Mesenchymal stem cell (in vitro differentiated cells and primary cell): ENCODE measurements around the gene KLHL30.
A peak's percentile ranks its signal among the peaks of the same experiment; 100 is the strongest.

Source experiments
- DNase-seq: peaks from one replicate; pipeline ENCODE4 v3.0.0-alpha.2; 2013
- H2AFZ ChIP-seq: one replicate; pipeline ENCODE4 v1.6.1; 2013; ENCODE audit warnings: low read depth, mild to moderate bottlenecking, control low read depth, inconsistent platforms, low read length, moderate library complexity
- H2AK5ac ChIP-seq: 2 replicates; pipeline ENCODE4 v1.6.1; 2013; ENCODE audit warnings: low read length, moderate library complexity, mild to moderate bottlenecking, inconsistent platforms; ENCODE audit not compliant: severe bottlenecking
- H2BK120ac ChIP-seq: one replicate; pipeline ENCODE4 v1.6.1; 2013; ENCODE audit warnings: low read depth, mild to moderate bottlenecking, inconsistent platforms, low read length, moderate library complexity
- H2BK12ac ChIP-seq, 2 experiments: one replicate each; pipeline ENCODE4 v1.6.1; 2013; ENCODE audit warnings: inconsistent platforms in 2 of 2, low read length in 2 of 2, mild to moderate bottlenecking in 2 of 2, moderate library complexity in 2 of 2, control low read depth in 1 of 2
- H2BK15ac ChIP-seq: one replicate; pipeline ENCODE4 v1.6.1; 2013; ENCODE audit warnings: mild to moderate bottlenecking, low read depth, inconsistent platforms; ENCODE audit not compliant: poor library complexity, severe bottlenecking
- H2BK5ac ChIP-seq: 2 replicates; pipeline ENCODE4 v1.6.1; 2013; ENCODE audit warnings: low read depth, mild to moderate bottlenecking, low read length, control low read depth, inconsistent platforms; ENCODE audit not compliant: poor library complexity, severe bottlenecking
- H3K14ac ChIP-seq, 2 experiments: one replicate each; pipeline ENCODE4 v1.6.1; 2013; ENCODE audit warnings: inconsistent platforms in 2 of 2, low read length in 2 of 2, control low read depth in 1 of 2, mild to moderate bottlenecking in 1 of 2, moderate library complexity in 1 of 2
- H3K18ac ChIP-seq, 2 experiments: one replicate each; pipeline ENCODE4 v1.6.1; 2013; ENCODE audit warnings: inconsistent platforms in 2 of 2, low read length in 2 of 2, control low read depth in 1 of 2, low read depth in 1 of 2, mild to moderate bottlenecking in 1 of 2
- H3K23ac ChIP-seq, 2 experiments: one replicate each; pipeline ENCODE4 v1.6.1; 2013; ENCODE audit warnings: inconsistent platforms in 2 of 2, low read length in 2 of 2, mild to moderate bottlenecking in 2 of 2, moderate library complexity in 2 of 2, control low read depth in 1 of 2
- H3K27ac ChIP-seq: 2 replicates; pipeline ENCODE4 v1.5.1; 2013; ENCODE audit warnings: mild to moderate bottlenecking, moderate library complexity, low read length, control low read depth, inconsistent platforms; ENCODE audit not compliant: poor library complexity, severe bottlenecking
- H3K27me3 ChIP-seq, 2 experiments: 2 replicates each; pipeline versions ENCODE4 v1.6.1 to v1.7.0; 2013; ENCODE audit warnings: low read length in 2 of 2, mild to moderate bottlenecking in 2 of 2, moderate library complexity in 2 of 2, control low read depth in 1 of 2, inconsistent platforms in 1 of 2; ENCODE audit not compliant: control insufficient read depth in 1 of 2, insufficient read depth in 1 of 2
- H3K36me3 ChIP-seq, 2 experiments: 2 replicates each; pipeline versions ENCODE4 v1.6.1 to v1.7.0; 2013; ENCODE audit warnings: low read length in 2 of 2, control low read depth in 1 of 2, inconsistent platforms in 1 of 2, low read depth in 1 of 2, mild to moderate bottlenecking in 1 of 2; ENCODE audit not compliant: insufficient read depth in 2 of 2, control insufficient read depth in 1 of 2
- H3K4ac ChIP-seq, 2 experiments: one replicate each; pipeline ENCODE4 v1.6.1; 2013; ENCODE audit warnings: inconsistent platforms in 2 of 2, low read length in 2 of 2, mild to moderate bottlenecking in 2 of 2, moderate library complexity in 2 of 2, control low read depth in 1 of 2, low read depth in 1 of 2
- H3K4me1 ChIP-seq: 2 replicates; pipeline ENCODE4 v1.6.1; 2013; ENCODE audit warnings: low read depth, low read length, control low read depth; ENCODE audit not compliant: control insufficient read depth, insufficient read depth
- H3K4me2 ChIP-seq: 2 replicates; pipeline ENCODE4 v1.6.1; 2013; ENCODE audit warnings: low read length, mild to moderate bottlenecking, inconsistent platforms; ENCODE audit not compliant: poor library complexity, severe bottlenecking
- H3K4me3 ChIP-seq, 2 experiments: 2 replicates each; pipeline versions ENCODE4 v1.5.1 to v1.7.0; 2013; ENCODE audit warnings: low read length in 2 of 2, mild to moderate bottlenecking in 2 of 2, control low read depth in 1 of 2, low read depth in 1 of 2; ENCODE audit not compliant: insufficient read depth in 1 of 2
- H3K79me1 ChIP-seq: replicated peaks from 2 replicates; pipeline ENCODE4 v1.6.1; 2013; ENCODE audit warnings: mild to moderate bottlenecking, control low read depth, low read length, inconsistent platforms; ENCODE audit not compliant: poor library complexity, severe bottlenecking
- H3K9ac ChIP-seq: 2 replicates; pipeline ENCODE4 v1.7.0; 2013; ENCODE audit warnings: mild to moderate bottlenecking, low read length, moderate library complexity
- H3K9me3 ChIP-seq: 2 replicates; pipeline ENCODE4 v1.7.0; 2013; ENCODE audit warnings: mild to moderate bottlenecking, low read length; ENCODE audit not compliant: control insufficient read depth
- H4K8ac ChIP-seq: one replicate; pipeline ENCODE4 v1.6.1; 2013; ENCODE audit warnings: inconsistent platforms, mild to moderate bottlenecking, low read length, moderate library complexity
- H4K91ac ChIP-seq: one replicate; pipeline ENCODE4 v1.6.1; 2013; ENCODE audit warnings: mild to moderate bottlenecking, low read length, inconsistent platforms
- WGBS: methylation state at CpG from one replicate; pipeline ENCODE4 v1.1.7; 2013; ENCODE audit warnings: mixed read lengths; 5-methylcytosine and 5-hydroxymethylcytosine counted together

KLHL30 gene

DNA sequence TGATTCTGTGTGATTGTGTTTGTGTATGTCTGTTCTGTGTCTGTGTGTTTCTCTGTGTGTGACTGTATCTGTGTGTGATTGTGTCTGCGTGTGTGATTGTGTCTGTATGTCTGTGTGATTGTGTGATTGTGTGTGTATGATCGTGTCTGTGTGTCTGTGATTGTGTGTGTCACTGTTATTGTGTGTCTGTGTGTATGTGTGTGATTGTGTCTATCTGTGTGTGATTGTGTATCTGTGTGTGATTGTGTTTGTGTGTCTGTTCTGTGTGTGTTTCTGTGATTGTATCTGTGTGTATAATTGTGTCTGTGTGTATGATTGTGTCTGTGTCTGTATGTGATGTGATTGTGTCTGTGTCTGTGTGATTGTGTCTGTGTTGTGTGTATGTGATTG is 11.7 kb upstream of the KLHL30 start:
- H4K91ac ChIP-seq = no peak overlapping the region
- H2BK5ac ChIP-seq = no peak overlapping the region
- no peak overlapping the region for H3K4me2 ChIP-seq
- H3K14ac ChIP-seq = no peak overlapping the region
- H3K23ac ChIP-seq = no peak overlapping the region
- peak overlapping the region in 1 of 2 experiments; percentile 71 for H3K4me3 ChIP-seq
- no peak overlapping the region for H3K27ac ChIP-seq
- H2BK120ac ChIP-seq = no peak overlapping the region
- WGBS = 88% methylated on average over 2 of the region's 2 CpGs
- H3K36me3 ChIP-seq = no peaks in the 10 kb centered on the region
- no peaks in the 10 kb centered on the region for H3K4me1 ChIP-seq
- no peaks in the 10 kb centered on the region for H3K79me1 ChIP-seq
- peak overlapping the region; percentile 59 for H2AFZ ChIP-seq
- no peak overlapping the region for H4K8ac ChIP-seq
- H2AK5ac ChIP-seq = no peak overlapping the region
- no peak overlapping the region for H2BK15ac ChIP-seq
- no peak overlapping the region for H2BK12ac ChIP-seq
- H3K27me3 ChIP-seq = peaks cover 10 to 17% of the 10 kb centered on the region in 2 experiments
- DNase-seq = no peak
- no peak overlapping the region for H3K4ac ChIP-seq
- peak overlapping the region; percentile 77 for H3K9ac ChIP-seq
- H3K18ac ChIP-seq = no peak overlapping the region
- no peaks in the 10 kb centered on the region for H3K9me3 ChIP-seq

DNA sequence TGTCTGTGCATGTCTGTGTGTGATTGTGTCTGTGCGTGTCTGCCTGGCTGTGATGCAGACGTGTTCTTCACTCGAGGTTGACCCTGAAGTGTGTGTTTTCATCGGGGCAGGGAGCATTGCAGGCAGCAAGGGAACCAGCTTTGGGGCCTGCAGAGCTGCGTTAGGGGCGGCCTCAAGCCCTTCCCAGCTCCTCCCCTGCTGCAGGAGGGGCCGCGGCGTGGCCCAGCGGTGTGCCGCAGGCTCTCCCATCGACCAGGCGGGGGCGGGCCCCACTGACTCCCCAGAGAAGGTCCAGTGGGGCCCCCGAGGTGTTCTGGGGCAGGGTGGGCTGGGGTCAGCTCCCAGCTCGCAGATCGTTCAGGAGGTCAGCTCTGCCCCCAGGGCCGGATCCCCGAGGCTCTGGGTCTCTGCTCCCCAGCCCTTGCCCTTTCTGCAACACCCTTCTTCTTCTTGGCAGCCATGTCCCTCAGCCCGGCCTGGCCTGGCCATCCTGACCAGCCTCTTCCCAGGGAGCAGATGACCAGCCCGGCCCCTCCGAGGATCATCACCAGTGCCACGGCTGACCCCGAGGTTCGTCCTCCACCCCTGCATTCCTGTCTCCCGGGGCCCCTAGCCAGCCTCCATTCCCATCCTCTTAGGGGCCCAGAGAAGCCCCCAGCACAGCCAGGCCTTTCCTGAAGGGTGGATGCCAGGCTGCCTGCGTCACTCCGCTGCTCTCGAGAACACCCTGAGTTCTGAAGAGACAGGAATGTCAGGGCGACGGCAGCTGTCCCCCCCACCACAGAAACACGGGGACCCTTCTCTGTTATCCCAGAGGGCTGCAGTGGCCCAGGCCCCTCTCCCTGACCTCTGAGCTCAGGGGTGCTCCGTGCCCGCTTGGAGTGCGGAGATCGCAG is 11.1 kb upstream of the KLHL30 start:
- no peaks in the 10 kb centered on the region for H3K36me3 ChIP-seq
- H4K8ac ChIP-seq = peak overlapping the region; percentile 38
- no peak overlapping the region for H2BK5ac ChIP-seq
- 78% methylated on average over 27 of the region's 36 CpGs for WGBS
- peak overlapping the region; percentile 59 for H2AFZ ChIP-seq
- no peaks in the 10 kb centered on the region for H3K79me1 ChIP-seq
- H3K18ac ChIP-seq = no peak overlapping the region
- no peak overlapping the region for H3K23ac ChIP-seq
- peak overlapping the region in 1 of 2 experiments; percentile 71 for H3K4me3 ChIP-seq
- no peaks in the 10 kb centered on the region for H3K9me3 ChIP-seq
- no peak overlapping the region for H3K14ac ChIP-seq
- H3K9ac ChIP-seq = peak overlapping the region; percentile 77
- H2BK15ac ChIP-seq = no peak overlapping the region
- peaks cover 7 to 11% of the 10 kb centered on the region in 2 experiments for H3K27me3 ChIP-seq
- H2BK120ac ChIP-seq = no peak overlapping the region
- no peak overlapping the region for H3K27ac ChIP-seq
- H2BK12ac ChIP-seq = no peak overlapping the region
- peak overlapping the region; percentile 29 for H4K91ac ChIP-seq
- DNase-seq = peak; percentile 49
- peak overlapping the region in 1 of 2 experiments; percentile 12 for H3K4ac ChIP-seq
- no peak overlapping the region for H2AK5ac ChIP-seq
- H3K4me1 ChIP-seq = peaks cover 3% of the 10 kb centered on the region
- H3K4me2 ChIP-seq = no peak overlapping the region

DNA sequence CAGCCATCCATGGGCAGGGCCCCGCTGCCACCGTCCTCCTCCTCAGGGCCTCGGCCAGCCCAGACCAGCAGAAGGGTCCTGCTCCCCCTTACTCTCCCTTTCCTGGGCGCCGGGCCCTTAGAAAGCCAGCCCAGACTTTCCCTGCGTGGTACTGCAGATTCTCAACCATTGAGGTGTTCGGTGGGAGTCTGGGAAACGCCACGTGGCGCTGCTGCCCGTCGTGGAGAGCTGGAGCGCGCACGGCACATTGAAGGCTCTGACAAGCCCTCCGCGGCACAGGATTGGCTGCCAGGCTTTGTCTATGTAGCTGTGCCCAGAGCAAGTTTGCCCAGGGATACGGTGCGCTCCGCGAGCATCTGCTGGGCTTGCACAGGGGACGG is 10.4 kb upstream of the KLHL30 start:
- H3K23ac ChIP-seq = no peak overlapping the region
- H4K91ac ChIP-seq = no peak overlapping the region

DNA sequence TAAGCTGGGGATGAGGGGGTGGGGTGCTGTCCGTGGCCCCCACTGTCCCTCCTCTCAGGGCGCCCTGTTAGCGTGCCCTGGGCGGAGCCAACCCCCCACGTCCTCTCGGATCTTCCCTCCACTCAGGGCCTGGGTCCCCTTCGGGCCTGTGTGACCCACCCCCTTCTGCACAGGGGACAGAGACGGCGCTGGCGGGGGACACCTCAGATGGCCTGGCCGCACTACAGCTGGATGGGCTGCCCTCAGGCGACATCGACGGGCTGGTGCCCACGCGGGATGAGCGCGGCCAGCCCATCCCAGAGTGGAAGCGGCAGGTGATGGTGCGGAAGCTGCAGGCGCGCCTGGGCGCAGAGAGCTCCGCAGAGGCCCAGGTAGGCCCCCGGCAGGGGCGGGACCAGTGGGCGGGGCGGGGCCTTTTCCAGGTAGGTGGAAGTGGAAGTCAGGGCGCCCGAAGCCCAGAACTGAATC is 9.9 kb upstream of the KLHL30 start:
- WGBS = 79% methylated on average over 30 of the region's 30 CpGs
- no peak overlapping the region for H2AFZ ChIP-seq
- no peaks in the 10 kb centered on the region for H3K9me3 ChIP-seq
- no peak overlapping the region for H3K4ac ChIP-seq
- DNase-seq = no peak
- H2AK5ac ChIP-seq = no peak overlapping the region
- H3K27ac ChIP-seq = no peak overlapping the region
- H2BK120ac ChIP-seq = no peak overlapping the region
- H4K91ac ChIP-seq = no peak overlapping the region
- H3K18ac ChIP-seq = no peak overlapping the region
- no peak overlapping the region for H3K4me3 ChIP-seq
- no peak overlapping the region for H3K14ac ChIP-seq
- H3K27me3 ChIP-seq = no peaks in the 10 kb centered on the region
- no peak overlapping the region for H3K23ac ChIP-seq
- H3K4me1 ChIP-seq = peaks cover 3% of the 10 kb centered on the region
- H2BK12ac ChIP-seq = no peak overlapping the region
- H3K36me3 ChIP-seq = no peaks in the 10 kb centered on the region
- H4K8ac ChIP-seq = no peak overlapping the region
- no peak overlapping the region for H2BK5ac ChIP-seq
- no peaks in the 10 kb centered on the region for H3K79me1 ChIP-seq
- no peak overlapping the region for H3K4me2 ChIP-seq
- no peak overlapping the region for H2BK15ac ChIP-seq
- no peak overlapping the region for H3K9ac ChIP-seq

More for the DNA sequence above, 10.4 kb upstream of the KLHL30 start:
- Histone ChIP-seq H2AFZ (no peak overlapping the region), H3K4me2 (no peak overlapping the region), H3K18ac (no peak overlapping the region), H3K36me3 (no peaks in the 10 kb centered on the region), H3K79me1 (no peaks in the 10 kb centered on the region), H3K27ac (no peak overlapping the region), H3K4me1 (peaks cover 3% of the 10 kb centered on the region), H2BK15ac (no peak overlapping the region), H2BK5ac (no peak overlapping the region), H3K14ac (peak overlapping the region in 1 of 2 experiments; percentile 26), H3K9me3 (no peaks in the 10 kb centered on the region), H3K9ac (peak overlapping the region; percentile 77), H2BK12ac (no peak overlapping the region), H2BK120ac (no peak overlapping the region), H2AK5ac (no peak overlapping the region), H3K4ac (no peak overlapping the region), H3K27me3 (peaks cover 2 to 5% of the 10 kb centered on the region in 2 experiments), H4K8ac (no peak overlapping the region), H3K4me3 (peak overlapping the region in 1 of 2 experiments; percentile 71)
- DNase-seq = no peak
- 94% methylated on average over 17 of the region's 22 CpGs for WGBS
